Thoracic aorta (tissue), 2 donors: Measurements from ENCODE around the gene JMJD8. TPM values are rescaled to one million over a fixed set of nuclear protein-coding genes. Genes with fewer than 3 reads are reported as not detected.

Source experiments
- ATAC-seq: fragments of 150-250 bp; one replicate; pipeline ENCODE4 v1.8.0; 2017; ENCODE audit warnings: low read depth; ENCODE audit not compliant: insufficient number of reproducible peaks, low FRiP score
- DNase-seq: peaks from one replicate; pipeline ENCODE4 v3.0.0-alpha.2; 2020; ENCODE audit warnings: low spot score
- H3K27ac ChIP-seq, 2 donors: fragments of 200-600 bp; sonication (generic); 1 replicate in 1 of 2; 2 replicates in 1 of 2; pipeline ENCODE4 v1.5.1; 2016; ENCODE audit warnings: mild to moderate bottlenecking in 2 of 2, moderate library complexity in 2 of 2
- H3K27me3 ChIP-seq: fragments of 200-600 bp; sonication (generic); replicated peaks from 2 replicates; pipeline ENCODE4 v1.6.0; 2016; ENCODE audit warnings: mild to moderate bottlenecking; ENCODE audit not compliant: insufficient read depth
- H3K36me3 ChIP-seq: fragments of 200-600 bp; sonication (generic); one replicate; pipeline ENCODE4 v1.5.1; 2016
- H3K4me1 ChIP-seq, 2 donors: fragments of 200-600 bp; sonication (generic); 1 replicate in 1 of 2; 2 replicates in 1 of 2; pipeline versions ENCODE4 v1.5.1 to v1.6.0; 2016; ENCODE audit warnings: low read depth in 2 of 2, mild to moderate bottlenecking in 1 of 2; ENCODE audit not compliant: control insufficient read depth in 1 of 2
- H3K4me3 ChIP-seq: fragments of 200-600 bp; sonication (generic); 2 replicates; pipeline ENCODE4 v1.5.1; 2016; ENCODE audit warnings: mild to moderate bottlenecking
- H3K9me3 ChIP-seq: fragments of 200-600 bp; sonication (generic); 2 replicates; pipeline ENCODE4 v1.5.1; 2016
- CTCF ChIP-seq: fragments of 200-600 bp; sonication (generic); IDR thresholded peaks from one replicate; pipeline ENCODE4 v1.5.1; 2019; ENCODE audit warnings: antibody characterized with exemption
- total RNA-seq, 2 donors: library from RNA; depleted of rRNA; stranded (reverse); fragments of >200 nt; gene quantifications; one replicate each; pipeline versions ENCODE4 v1.1.0 to v1.2.3, GENCODE V29; 2016

The JMJD8 gene
- total RNA-seq, 2 donors from 2014 or later, result 98.7 to 128 TPM

- peak overlapping the region in 1 of 2 donors; percentile 49 for H3K27ac ChIP-seq
- H3K9me3 ChIP-seq, result no peaks in the 10 kb centered on the region
- DNase-seq, result no peak
- H3K4me1 ChIP-seq, result peaks cover 19 to 39% of the 10 kb centered on the region in 2 donors
- H3K36me3 ChIP-seq, result no peaks in the 10 kb centered on the region
- no peak for ATAC-seq
- no peaks in the 10 kb centered on the region for H3K27me3 ChIP-seq
- no peak for TF ChIP-seq CTCF
- no peak overlapping the region for H3K4me3 ChIP-seq
Observed at GRCh38 chr16:638034-638543, 46.0 kb downstream of the JMJD8 start.

GRCh38 chr16:637081-638018 is 46.8 kb downstream of the JMJD8 start:
- ATAC-seq, result peak; percentile 74

GRCh38 chr16:636206-637080 is 47.7 kb downstream of the JMJD8 start, which contains the start of gene METTL26:
Gene METTL26 (minus strand): TSS chr16:636305. CDS start chr16:636290, 15 bp downstream.
- no peaks in the 10 kb centered on the region for H3K9me3 ChIP-seq
- no peaks in the 10 kb centered on the region for H3K36me3 ChIP-seq
- TF ChIP-seq CTCF, result no peak
- H3K27me3 ChIP-seq, result no peaks in the 10 kb centered on the region
- ATAC-seq (peak; percentile 70), DNase-seq (peak; percentile 86)
- peaks cover 11 to 30% of the 10 kb centered on the region in 2 donors for H3K4me1 ChIP-seq
- peak within 1 kb of the TSS; percentile 84 for H3K4me3 ChIP-seq
- H3K27ac ChIP-seq, result peak within 1 kb of the TSS; percentile 93 to 99

More at GRCh38 chr16:637081-638018, 46.8 kb downstream of the JMJD8 start:
- no peaks in the 10 kb centered on the region for H3K36me3 ChIP-seq
- H3K9me3 ChIP-seq, result no peaks in the 10 kb centered on the region
- TF ChIP-seq CTCF, result no peak
- H3K27me3 ChIP-seq, result no peaks in the 10 kb centered on the region
- peak; percentile 60 for DNase-seq
- peak overlapping the region; percentile 84 for H3K4me3 ChIP-seq
- H3K27ac ChIP-seq, result peak overlapping the region; percentile 49 to 93
- H3K4me1 ChIP-seq, result peaks cover 11 to 31% of the 10 kb centered on the region in 2 donors

GRCh38 chr16:635573-636205 is 48.4 kb downstream of the JMJD8 start:
- H3K27me3 ChIP-seq, result no peaks in the 10 kb centered on the region
- peak overlapping the region; percentile 84 for H3K4me3 ChIP-seq
- ATAC-seq (peak; percentile 4), DNase-seq (no peak)
- peak overlapping the region; percentile 93 to 99 for H3K27ac ChIP-seq
- peaks cover 11 to 32% of the 10 kb centered on the region in 2 donors for H3K4me1 ChIP-seq
- no peaks in the 10 kb centered on the region for H3K9me3 ChIP-seq
- no peak for TF ChIP-seq CTCF
- H3K36me3 ChIP-seq, result no peaks in the 10 kb centered on the region
